ENCODE results near the gene REG4. TPM values are rescaled to one million over a fixed set of nuclear protein-coding genes. Genes with fewer than 3 reads are reported as not detected.

REG4 gene
- total RNA-seq, 1 donor from 2014 or later, result not detected

DNA sequence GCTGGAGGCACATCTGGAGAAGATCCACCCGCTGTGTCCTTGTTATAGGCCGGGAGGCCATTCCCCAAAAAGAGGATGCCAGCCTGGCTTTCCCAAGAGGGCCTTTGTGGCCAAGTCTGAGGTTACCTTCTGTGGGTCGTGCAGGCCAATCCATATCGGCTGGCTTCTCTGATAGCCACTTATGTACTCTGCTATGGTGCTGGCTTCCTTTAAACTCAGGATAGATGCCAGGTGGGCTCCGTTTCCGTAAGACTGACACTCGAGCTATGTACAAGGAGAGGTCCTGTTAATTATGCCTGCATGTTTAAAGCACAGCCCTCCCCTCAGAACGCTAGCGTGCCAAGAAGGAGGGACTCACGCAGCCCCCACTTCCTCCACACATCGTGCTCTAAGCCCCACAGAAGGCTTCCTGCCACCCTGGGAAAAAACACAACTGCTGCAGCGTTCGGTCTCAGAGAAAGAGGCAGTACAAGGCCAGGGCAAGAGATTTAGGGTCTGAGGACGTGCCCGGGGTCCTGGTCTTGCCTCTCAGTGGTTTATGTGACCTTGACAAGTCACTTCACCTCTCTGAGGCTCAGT is 11.6 kb downstream of the REG4 start:
- Histone ChIP-seq H3K36me3 (no peaks in the 10 kb centered on the region), H3K4me1 (no peaks in the 10 kb centered on the region), H3K27ac (no peak overlapping the region), H3K27me3 (no peaks in the 10 kb centered on the region), H3K9me3 (no peaks in the 10 kb centered on the region), H3K4me3 (no peak overlapping the region)
- intact Hi-C loops (cut with DNase I), result no loop called here
- ATAC-seq, result no peak
- DNase-seq, result no peak
- TF ChIP-seq, protein P1, sequence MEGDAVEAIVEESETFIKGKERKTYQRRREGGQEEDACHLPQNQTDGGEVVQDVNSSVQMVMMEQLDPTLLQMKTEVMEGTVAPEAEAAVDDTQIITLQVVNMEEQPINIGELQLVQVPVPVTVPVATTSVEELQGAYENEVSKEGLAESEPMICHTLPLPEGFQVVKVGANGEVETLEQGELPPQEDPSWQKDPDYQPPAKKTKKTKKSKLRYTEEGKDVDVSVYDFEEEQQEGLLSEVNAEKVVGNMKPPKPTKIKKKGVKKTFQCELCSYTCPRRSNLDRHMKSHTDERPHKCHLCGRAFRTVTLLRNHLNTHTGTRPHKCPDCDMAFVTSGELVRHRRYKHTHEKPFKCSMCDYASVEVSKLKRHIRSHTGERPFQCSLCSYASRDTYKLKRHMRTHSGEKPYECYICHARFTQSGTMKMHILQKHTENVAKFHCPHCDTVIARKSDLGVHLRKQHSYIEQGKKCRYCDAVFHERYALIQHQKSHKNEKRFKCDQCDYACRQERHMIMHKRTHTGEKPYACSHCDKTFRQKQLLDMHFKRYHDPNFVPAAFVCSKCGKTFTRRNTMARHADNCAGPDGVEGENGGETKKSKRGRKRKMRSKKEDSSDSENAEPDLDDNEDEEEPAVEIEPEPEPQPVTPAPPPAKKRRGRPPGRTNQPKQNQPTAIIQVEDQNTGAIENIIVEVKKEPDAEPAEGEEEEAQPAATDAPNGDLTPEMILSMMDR (IDR thresholded peaks at IDR 0.05), result no peak

DNA sequence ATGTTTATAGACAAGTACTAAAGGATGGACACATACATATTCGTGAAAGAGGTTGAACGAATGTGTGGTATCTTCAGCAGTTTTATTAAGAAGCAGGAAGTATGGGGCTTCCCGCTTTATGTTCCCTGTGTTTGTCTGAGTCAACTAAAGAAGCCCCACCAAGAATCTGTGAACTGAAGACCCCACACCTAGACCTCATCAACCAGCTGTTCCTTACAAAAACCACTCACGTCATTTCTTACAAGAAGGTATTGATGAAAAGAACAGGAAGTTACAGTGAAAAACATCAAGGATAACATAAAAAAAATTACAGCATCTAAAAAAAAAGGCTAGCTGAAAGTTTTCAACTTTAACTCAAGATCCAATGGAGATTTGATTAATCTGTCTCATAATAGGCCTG is 12.3 kb downstream of the REG4 start:
- TF ChIP-seq, protein P1 (IDR thresholded peaks at IDR 0.05), result no peak
- no peaks in the 10 kb centered on the region for H3K27me3 ChIP-seq
- intact Hi-C loops (cut with DNase I), result no loop called here
- H3K9me3 ChIP-seq, result no peaks in the 10 kb centered on the region
- no peak overlapping the region for H3K4me3 ChIP-seq
- H3K27ac ChIP-seq, result no peak overlapping the region
- DNase-seq, result no peak
- ATAC-seq, result no peak
- no peaks in the 10 kb centered on the region for H3K36me3 ChIP-seq
- H3K4me1 ChIP-seq, result no peaks in the 10 kb centered on the region

DNA sequence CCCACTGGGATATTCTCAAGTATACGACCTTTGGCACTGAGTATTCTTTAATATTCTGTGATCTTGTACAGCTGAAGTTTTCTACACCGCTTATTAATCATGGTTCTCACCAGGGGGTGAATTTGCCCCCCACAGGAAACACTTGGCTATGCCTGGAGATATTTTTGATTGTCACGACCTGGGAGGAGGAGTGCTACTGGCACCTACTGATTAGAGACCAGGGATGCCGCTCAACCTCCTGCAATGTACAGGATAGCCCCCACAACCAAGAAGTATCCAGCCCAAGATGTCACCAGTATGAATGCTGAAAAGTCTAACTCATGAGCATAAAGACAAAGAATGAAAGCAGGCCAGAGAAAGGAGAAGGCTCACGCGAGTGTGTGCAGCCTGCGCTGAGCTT is 13.7 kb downstream of the REG4 start:
- DNase-seq (no peak), ATAC-seq (no peak)
- H3K4me1 ChIP-seq, result no peaks in the 10 kb centered on the region
- TF ChIP-seq, protein P1 (IDR thresholded peaks at IDR 0.05), result no peak
- H3K9me3 ChIP-seq, result no peaks in the 10 kb centered on the region
- no peaks in the 10 kb centered on the region for H3K27me3 ChIP-seq
- H3K27ac ChIP-seq, result no peak overlapping the region
- H3K36me3 ChIP-seq, result no peaks in the 10 kb centered on the region
- intact Hi-C loops (cut with DNase I), result no loop called here
- no peak overlapping the region for H3K4me3 ChIP-seq

DNA sequence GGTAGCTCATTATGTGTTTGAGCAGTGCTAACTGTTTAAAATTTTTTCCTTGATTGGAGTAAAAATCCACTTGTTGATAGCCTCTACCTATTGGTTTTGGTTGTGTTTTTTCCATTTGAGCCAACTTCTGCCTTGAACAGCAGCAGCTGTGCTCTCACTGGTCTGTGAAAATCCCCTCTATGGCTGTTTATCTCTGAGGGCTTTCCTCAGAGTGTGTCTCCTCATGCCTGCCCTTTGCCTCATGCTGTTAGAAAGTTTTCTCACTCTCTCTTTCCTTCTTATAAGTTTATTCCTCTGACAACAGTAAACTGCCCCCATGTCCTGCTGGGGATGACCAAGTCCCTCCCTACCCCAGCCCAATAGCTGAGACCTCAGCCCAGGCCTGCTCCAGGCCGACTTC is 14.1 kb downstream of the REG4 start:
- Histone ChIP-seq H3K4me3 (no peak overlapping the region), H3K9me3 (no peaks in the 10 kb centered on the region), H3K4me1 (no peaks in the 10 kb centered on the region), H3K27me3 (no peaks in the 10 kb centered on the region), H3K27ac (no peak overlapping the region), H3K36me3 (no peaks in the 10 kb centered on the region)
- ATAC-seq (no peak), DNase-seq (no peak)
- intact Hi-C loops (cut with DNase I), result no loop called here
- TF ChIP-seq, protein P1 (IDR thresholded peaks at IDR 0.05), result no peak

DNA sequence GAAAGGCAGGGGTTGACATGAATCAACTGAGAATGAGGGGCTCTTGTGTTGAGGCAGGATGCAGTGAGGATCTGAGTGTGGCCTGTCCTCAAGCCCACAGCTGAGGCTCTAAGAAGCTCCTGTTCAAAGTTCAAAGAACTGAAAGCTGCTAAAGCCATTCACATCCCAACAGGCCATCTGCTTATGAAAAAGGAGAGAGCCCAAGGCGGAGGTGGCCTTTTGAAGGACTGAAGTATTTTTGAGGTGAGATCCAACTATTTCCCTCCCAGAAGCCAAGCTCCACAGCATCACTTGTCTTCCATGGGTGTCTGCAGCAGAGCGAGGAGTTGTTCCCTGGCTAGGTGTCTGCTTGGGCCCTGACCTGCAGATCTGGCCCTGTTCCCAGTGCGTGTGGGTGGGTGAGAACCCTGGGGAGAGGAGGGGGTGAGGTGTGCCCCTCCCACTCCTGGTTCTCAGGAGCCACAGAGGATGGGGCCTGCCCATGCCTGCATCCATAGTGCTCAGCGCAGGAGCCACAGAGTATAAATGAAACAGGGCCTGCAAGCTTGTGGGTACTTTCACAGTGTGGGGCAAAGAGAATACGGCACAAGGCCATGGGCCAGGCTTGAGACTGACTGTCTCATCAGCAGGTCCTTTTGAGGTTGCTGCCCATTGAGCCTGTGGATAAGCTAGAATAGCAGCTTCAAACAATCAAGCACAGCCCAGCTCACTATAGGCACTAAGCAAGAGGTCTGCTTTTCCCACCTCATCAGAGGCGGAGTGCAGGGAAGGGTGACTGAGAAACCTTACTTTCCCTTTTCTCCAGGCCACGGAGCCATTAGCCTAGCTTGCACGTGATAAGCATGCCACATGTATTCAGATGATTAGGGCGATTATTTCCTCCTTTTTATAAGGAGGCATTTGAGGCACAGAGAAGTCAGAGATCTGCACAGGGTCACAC is 15.7 kb downstream of the REG4 start:
- intact Hi-C loops (cut with DNase I), result no loop called here
- no peak overlapping the region for H3K4me3 ChIP-seq
- ATAC-seq, result no peak
- H3K36me3 ChIP-seq, result no peaks in the 10 kb centered on the region
- TF ChIP-seq, protein P1 (IDR thresholded peaks at IDR 0.05), result no peak
- no peaks in the 10 kb centered on the region for H3K27me3 ChIP-seq
- H3K4me1 ChIP-seq, result no peaks in the 10 kb centered on the region
- no peak overlapping the region for H3K27ac ChIP-seq
- no peaks in the 10 kb centered on the region for H3K9me3 ChIP-seq
- DNase-seq, result no peak

All from upper lobe of right lung (tissue), 1 donor.